HepG2 (cell line): ENCODE data around the gene MMRN2. TPM values are rescaled to one million over a fixed set of nuclear protein-coding genes. Genes with fewer than 3 reads are reported as not detected.
"Not testable (repeated sequence)": the region's sequence is repeated elsewhere in the genome, so short reads cannot be mapped to it uniquely, and the experiment has no call there.

ENCODE experiments used
- ATAC-seq: fragments of 200-7000 bp; cut with Tn5 transposase; 3 replicates; pipeline ENCODE4 v1.9.1; 2020; ENCODE audit warnings: mild to moderate bottlenecking, moderate library complexity
- BruUV-seq: library from RNA; stranded (reverse); fragments of 400-500 nt; replicated peaks from 2 replicates; lab custom pipeline; 2021; lab: Mats Ljungman, UMichigan
- CTCF ChIA-PET: fragments of 300-600 bp; formaldehyde crosslinking; extraction: SDS; loops from one replicate; lab custom pipeline; 2021; ENCODE audit warnings: low total read pairs, inconsistent platforms, low intra/inter-chr PET ratio; lab: Yijun Ruan, JAX
- POLR2A ChIA-PET: fragments of 350-600 bp; sonication (Branson Sonifier 250); formaldehyde crosslinking; loops from one replicate; lab custom pipeline; 2020; ENCODE audit warnings: antibody characterized with exemption, inconsistent platforms; lab: Yijun Ruan, JAX
- DNase-seq: peaks from one replicate; pipeline ENCODE4 v3.0.0-alpha.2; 2015; ENCODE audit warnings: low spot score
- FAIRE-seq: peaks from 3 replicates; lab custom pipeline; 2011; peaks lifted over from hg19 to GRCh38; lab: Jason Lieb, UNC
- H2AFZ ChIP-seq: one replicate; pipeline ENCODE4 v1.6.1; 2011; ENCODE audit warnings: low read length, inconsistent platforms
- H3K27ac ChIP-seq: fragments of 300-600 bp; 3 replicates; pipeline ENCODE4 v1.8.0; 2011; ENCODE audit warnings: mixed run types, mild to moderate bottlenecking, mixed read lengths, low read length, inconsistent platforms; ENCODE audit not compliant: insufficient read depth; ENCODE audit errors: extremely low read length
- H3K27me3 ChIP-seq, 2 experiments: fragments of 200-600 bp in 1 of 2; 2 replicates in 1 of 2; 3 replicates in 1 of 2; pipeline versions ENCODE4 v1.6.0 to v1.8.0; 2011; ENCODE audit warnings: low read length in 2 of 2, mild to moderate bottlenecking in 2 of 2, moderate library complexity in 2 of 2, inconsistent platforms in 1 of 2; ENCODE audit not compliant: insufficient read depth in 2 of 2, control insufficient read depth in 1 of 2
- H3K36me3 ChIP-seq, 2 experiments: fragments of 200-600 bp in 1 of 2; replicated peaks in 1 of 2; 2 replicates in 1 of 2; 3 replicates in 1 of 2; pipeline versions ENCODE4 v1.5.1 to v1.8.0; 2011; ENCODE audit warnings: low read length in 2 of 2, inconsistent platforms in 1 of 2; ENCODE audit not compliant: insufficient read depth in 2 of 2, control insufficient read depth in 1 of 2
- H3K4me1 ChIP-seq: 2 replicates; pipeline ENCODE4 v1.5.1; 2012; ENCODE audit warnings: low read length, inconsistent platforms; ENCODE audit not compliant: insufficient read depth
- H3K4me2 ChIP-seq: 2 replicates; pipeline ENCODE4 v1.6.0; 2011; ENCODE audit warnings: low read depth, low read length, inconsistent platforms
- H3K4me3 ChIP-seq, 3 experiments: fragments of 200-600 bp in 1 of 3; sonication (generic), shearing (Covaris generic) in 1 of 3; replicated peaks in 1 of 3; 2 replicates each; pipeline ENCODE4 v1.5.1; 2011 to 2016; ENCODE audit warnings: low read length in 3 of 3, inconsistent platforms in 2 of 3, low read depth in 2 of 3, mild to moderate bottlenecking in 2 of 3, control low read depth in 1 of 3, mixed read lengths in 1 of 3; ENCODE audit not compliant: insufficient read depth in 1 of 3
- H3K79me2 ChIP-seq: one replicate; pipeline ENCODE4 v1.6.1; 2011; ENCODE audit warnings: low read length, inconsistent platforms; ENCODE audit not compliant: insufficient read depth
- H3K9ac ChIP-seq: 2 replicates; pipeline ENCODE4 v1.6.0; 2011; ENCODE audit warnings: mild to moderate bottlenecking, low read depth, low read length, inconsistent platforms; ENCODE audit not compliant: insufficient read depth
- H3K9me3 ChIP-seq: 2 replicates; pipeline ENCODE4 v1.5.1; 2012; ENCODE audit warnings: mild to moderate bottlenecking, low read length
- H4K20me1 ChIP-seq: 2 replicates; pipeline ENCODE4 v1.6.0; 2011; ENCODE audit warnings: inconsistent platforms, mild to moderate bottlenecking, low read length, moderate library complexity; ENCODE audit not compliant: insufficient read depth
- CCAR2 ChIP-seq: fragments of 200-400 bp; formaldehyde crosslinking; optimal IDR thresholded peaks from 2 replicates; pipeline ENCODE3; 2018; ENCODE audit warnings: low read depth, mild to moderate bottlenecking, low read length, moderate library complexity
- DPF2 ChIP-seq: sonication (generic); formaldehyde crosslinking; IDR thresholded peaks from 2 replicates; pipeline ENCODE4 v1.4.0; 2020; ENCODE audit warnings: mild to moderate bottlenecking, low read depth, missing genetic modification reagents, borderline replicate concordance
- HDAC1 ChIP-seq: sonication (generic); formaldehyde crosslinking; IDR thresholded peaks from 2 replicates; pipeline ENCODE4 v1.5.1; 2020; ENCODE audit warnings: mild to moderate bottlenecking, missing genetic modification reagents
- MXD1 ChIP-seq: sonication (generic); formaldehyde crosslinking; IDR thresholded peaks from 2 replicates; pipeline ENCODE4 v1.4.0; 2020; ENCODE audit warnings: mild to moderate bottlenecking, missing genetic modification reagents
- WGBS: methylation state at CpG from one replicate; pipeline ENCODE4 v1.1.6; 2017; ENCODE audit warnings: low lambda C conversion rate; 5-methylcytosine and 5-hydroxymethylcytosine counted together
- in situ Hi-C: cut with HindIII; loops from 2 replicates; pipeline ENCODE4 v1.10.0; 2017; ENCODE audit warnings: low pct_unique_long_range_greater_than_20kb; ENCODE audit not compliant: extremely low pct_ligation_motif_present
- intact Hi-C: fragments of 100-400 bp; cut with micrococcal nuclease; formaldehyde crosslinking; loops from one replicate; pipeline ENCODE4 v1.10.0; 2022; ENCODE audit not compliant: unreplicated experiment
- polyA plus RNA-seq, 8 experiments: library from polyadenylated mRNA; depleted of rRNA in 3 of 8; stranded (reverse) in 7 of 8; unstranded in 1 of 8; fragments of >200 nt; fragmentation: Illumina TruSeq in 4 of 8; extraction: Trizol in 4 of 8; gene quantifications; 2 replicates each; pipeline versions ENCODE4 v1.2.1 to v1.2.3, GENCODE V29; 2011 to 2016; ENCODE audit warnings: low read depth in 4 of 8, missing spikeins in 1 of 8, mixed read lengths in 1 of 8; ENCODE audit not compliant: insufficient read depth in 1 of 8
- total RNA-seq, 5 experiments: library from RNA; depleted of rRNA; stranded (reverse); fragments of >200 nt; fragmentation: Illumina TruSeq; extraction: Trizol; gene quantifications; 2 replicates each; pipeline ENCODE4 v1.2.3, GENCODE V29; 2016; ENCODE audit warnings: low read depth in 1 of 5
- TF ChIP-seq, protein P1 (sequence below): fragments of 450-650 bp; IDR thresholded peaks from 2 replicates; pipeline ENCODE4 v1.6.1; 2016

The MMRN2 gene
- total and polyA plus RNA-seq, 2 of the 13 experiments (the other 11 are each of a cell fraction or from before 2014, with no cell fraction given) = 0.04 TPM; not detected in 1

DNA sequence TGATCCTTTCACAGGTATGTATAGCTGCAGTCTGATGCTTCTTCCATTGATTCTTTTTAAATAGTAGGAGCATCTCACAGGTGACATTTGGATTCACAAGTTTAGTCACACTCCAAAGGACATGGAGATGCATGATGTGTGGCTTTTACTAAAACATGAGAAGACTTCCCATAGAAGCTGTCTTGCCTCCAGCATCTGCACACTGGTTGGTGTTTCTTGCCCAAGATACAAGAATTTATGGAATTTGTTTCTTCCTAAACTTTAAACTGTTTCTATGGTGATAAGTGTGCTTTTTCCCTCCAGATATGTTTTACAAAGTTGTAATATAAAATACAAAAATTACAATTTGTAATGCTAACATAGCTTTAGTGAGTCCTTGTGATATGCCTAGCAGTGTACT, 35.0 kb upstream of the MMRN2 start:
- no peak for DNase-seq
- TF ChIP-seq HDAC1 (no peak), CCAR2 (no peak), DPF2 (no peak), MXD1 (CRISPR knock-in tag) (no peak)
- no peaks in the 10 kb centered on the region for H3K4me1 ChIP-seq
- no peak overlapping the region for H2AFZ ChIP-seq
- no peaks in the 10 kb centered on the region for H3K9me3 ChIP-seq
- no peak overlapping the region for H3K4me3 ChIP-seq
- H3K27ac ChIP-seq = no peak overlapping the region
- BruUV-seq = no TSS peak
- in situ Hi-C loops = no loop called here
- no peaks in the 10 kb centered on the region for H3K36me3 ChIP-seq
- ChIA-PET POLR2A (no interaction called here), CTCF (no interaction called here)
- no peak for FAIRE-seq
- no peak for ATAC-seq
- no peak overlapping the region for H3K9ac ChIP-seq
- intact Hi-C loops = no loop called here
- peaks cover 2 to 8% of the 10 kb centered on the region in 2 experiments; a peak in 2 of 5 replicates for H3K27me3 ChIP-seq
- H3K4me2 ChIP-seq = no peak overlapping the region
- no peaks in the 10 kb centered on the region for H4K20me1 ChIP-seq
- H3K79me2 ChIP-seq = no peaks in the 10 kb centered on the region

GRCh38 chr10:86991362-86991761, 33.9 kb upstream of the MMRN2 start:
- intact Hi-C loops, CTCF ChIA-PET, H3K4me2 ChIP-seq, FAIRE-seq, ATAC-seq, POLR2A ChIA-PET, BruUV-seq, H3K27me3 ChIP-seq, H3K9me3 ChIP-seq, H3K4me3 ChIP-seq, H3K4me1 ChIP-seq, DNase-seq, H3K27ac ChIP-seq, H3K9ac ChIP-seq, H2AFZ ChIP-seq, H3K79me2 ChIP-seq, H3K36me3 ChIP-seq, in situ Hi-C loops, H4K20me1 ChIP-seq: not testable (repeated sequence)
- TF ChIP-seq, protein P1, sequence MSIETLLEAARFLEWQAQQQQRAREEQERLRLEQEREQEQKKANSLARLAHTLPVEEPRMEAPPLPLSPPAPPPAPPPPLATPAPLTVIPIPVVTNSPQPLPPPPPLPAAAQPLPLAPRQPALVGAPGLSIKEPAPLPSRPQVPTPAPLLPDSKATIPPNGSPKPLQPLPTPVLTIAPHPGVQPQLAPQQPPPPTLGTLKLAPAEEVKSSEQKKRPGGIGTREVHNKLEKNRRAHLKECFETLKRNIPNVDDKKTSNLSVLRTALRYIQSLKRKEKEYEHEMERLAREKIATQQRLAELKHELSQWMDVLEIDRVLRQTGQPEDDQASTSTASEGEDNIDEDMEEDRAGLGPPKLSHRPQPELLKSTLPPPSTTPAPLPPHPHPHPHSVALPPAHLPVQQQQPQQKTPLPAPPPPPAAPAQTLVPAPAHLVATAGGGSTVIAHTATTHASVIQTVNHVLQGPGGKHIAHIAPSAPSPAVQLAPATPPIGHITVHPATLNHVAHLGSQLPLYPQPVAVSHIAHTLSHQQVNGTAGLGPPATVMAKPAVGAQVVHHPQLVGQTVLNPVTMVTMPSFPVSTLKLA = peak; percentile 64
- WGBS = 48% methylated on average over 12 of the region's 12 CpGs
